ENCODE results near the gene NOP10.

GRCh38 chr15:34338347-34338746 is 4.6 kb downstream of the NOP10 start:
- TF ChIP-seq CTCF (conservative IDR thresholded peaks at IDR 0.05 in 1 of 2, IDR thresholded peaks at IDR 0.05 in 1 of 2; ENCODE audit: low read depth in 1 of 2, low read length in 2 of 2) = no peak
- TF ChIP-seq EZH2 (IDR thresholded peaks at IDR 0.05; ENCODE audit: low read length, missing control alignments) = no peak

Data from fibroblast of lung (primary cell).